HEK293 (cell line): ENCODE data around the gene RHEB.

Source experiments
- GLI4 ChIP-seq: fragments of 450-650 bp; formaldehyde crosslinking; IDR thresholded peaks from 2 replicates; pipeline ENCODE4 v1.5.1; 2016; ENCODE audit warnings: missing biosample characterization, missing genetic modification characterization
- SALL2 ChIP-seq: fragments of 450-650 bp; formaldehyde crosslinking; IDR thresholded peaks from 2 replicates; pipeline ENCODE4 v1.5.0; 2017; ENCODE audit warnings: missing biosample characterization, mild to moderate bottlenecking, missing genetic modification characterization, borderline replicate concordance
- TF ChIP-seq, protein P1 (sequence below): fragments of 450-650 bp; formaldehyde crosslinking; IDR thresholded peaks from 2 replicates; pipeline ENCODE4 v1.5.1; 2016; ENCODE audit warnings: missing biosample characterization, missing genetic modification characterization
- TF ChIP-seq, protein P2 (sequence below): fragments of 450-650 bp; formaldehyde crosslinking; conservative IDR thresholded peaks from 2 replicates; pipeline ENCODE4 v1.5.1; 2016; ENCODE audit warnings: low read depth, missing biosample characterization, missing genetic modification characterization

- TF ChIP-seq GLI4 (no peak), SALL2 (tag by site-specific recombination) (no peak)
- TF ChIP-seq, protein P1, sequence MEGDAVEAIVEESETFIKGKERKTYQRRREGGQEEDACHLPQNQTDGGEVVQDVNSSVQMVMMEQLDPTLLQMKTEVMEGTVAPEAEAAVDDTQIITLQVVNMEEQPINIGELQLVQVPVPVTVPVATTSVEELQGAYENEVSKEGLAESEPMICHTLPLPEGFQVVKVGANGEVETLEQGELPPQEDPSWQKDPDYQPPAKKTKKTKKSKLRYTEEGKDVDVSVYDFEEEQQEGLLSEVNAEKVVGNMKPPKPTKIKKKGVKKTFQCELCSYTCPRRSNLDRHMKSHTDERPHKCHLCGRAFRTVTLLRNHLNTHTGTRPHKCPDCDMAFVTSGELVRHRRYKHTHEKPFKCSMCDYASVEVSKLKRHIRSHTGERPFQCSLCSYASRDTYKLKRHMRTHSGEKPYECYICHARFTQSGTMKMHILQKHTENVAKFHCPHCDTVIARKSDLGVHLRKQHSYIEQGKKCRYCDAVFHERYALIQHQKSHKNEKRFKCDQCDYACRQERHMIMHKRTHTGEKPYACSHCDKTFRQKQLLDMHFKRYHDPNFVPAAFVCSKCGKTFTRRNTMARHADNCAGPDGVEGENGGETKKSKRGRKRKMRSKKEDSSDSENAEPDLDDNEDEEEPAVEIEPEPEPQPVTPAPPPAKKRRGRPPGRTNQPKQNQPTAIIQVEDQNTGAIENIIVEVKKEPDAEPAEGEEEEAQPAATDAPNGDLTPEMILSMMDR (tag by site-specific recombination) = no peak
- TF ChIP-seq, protein P2, sequence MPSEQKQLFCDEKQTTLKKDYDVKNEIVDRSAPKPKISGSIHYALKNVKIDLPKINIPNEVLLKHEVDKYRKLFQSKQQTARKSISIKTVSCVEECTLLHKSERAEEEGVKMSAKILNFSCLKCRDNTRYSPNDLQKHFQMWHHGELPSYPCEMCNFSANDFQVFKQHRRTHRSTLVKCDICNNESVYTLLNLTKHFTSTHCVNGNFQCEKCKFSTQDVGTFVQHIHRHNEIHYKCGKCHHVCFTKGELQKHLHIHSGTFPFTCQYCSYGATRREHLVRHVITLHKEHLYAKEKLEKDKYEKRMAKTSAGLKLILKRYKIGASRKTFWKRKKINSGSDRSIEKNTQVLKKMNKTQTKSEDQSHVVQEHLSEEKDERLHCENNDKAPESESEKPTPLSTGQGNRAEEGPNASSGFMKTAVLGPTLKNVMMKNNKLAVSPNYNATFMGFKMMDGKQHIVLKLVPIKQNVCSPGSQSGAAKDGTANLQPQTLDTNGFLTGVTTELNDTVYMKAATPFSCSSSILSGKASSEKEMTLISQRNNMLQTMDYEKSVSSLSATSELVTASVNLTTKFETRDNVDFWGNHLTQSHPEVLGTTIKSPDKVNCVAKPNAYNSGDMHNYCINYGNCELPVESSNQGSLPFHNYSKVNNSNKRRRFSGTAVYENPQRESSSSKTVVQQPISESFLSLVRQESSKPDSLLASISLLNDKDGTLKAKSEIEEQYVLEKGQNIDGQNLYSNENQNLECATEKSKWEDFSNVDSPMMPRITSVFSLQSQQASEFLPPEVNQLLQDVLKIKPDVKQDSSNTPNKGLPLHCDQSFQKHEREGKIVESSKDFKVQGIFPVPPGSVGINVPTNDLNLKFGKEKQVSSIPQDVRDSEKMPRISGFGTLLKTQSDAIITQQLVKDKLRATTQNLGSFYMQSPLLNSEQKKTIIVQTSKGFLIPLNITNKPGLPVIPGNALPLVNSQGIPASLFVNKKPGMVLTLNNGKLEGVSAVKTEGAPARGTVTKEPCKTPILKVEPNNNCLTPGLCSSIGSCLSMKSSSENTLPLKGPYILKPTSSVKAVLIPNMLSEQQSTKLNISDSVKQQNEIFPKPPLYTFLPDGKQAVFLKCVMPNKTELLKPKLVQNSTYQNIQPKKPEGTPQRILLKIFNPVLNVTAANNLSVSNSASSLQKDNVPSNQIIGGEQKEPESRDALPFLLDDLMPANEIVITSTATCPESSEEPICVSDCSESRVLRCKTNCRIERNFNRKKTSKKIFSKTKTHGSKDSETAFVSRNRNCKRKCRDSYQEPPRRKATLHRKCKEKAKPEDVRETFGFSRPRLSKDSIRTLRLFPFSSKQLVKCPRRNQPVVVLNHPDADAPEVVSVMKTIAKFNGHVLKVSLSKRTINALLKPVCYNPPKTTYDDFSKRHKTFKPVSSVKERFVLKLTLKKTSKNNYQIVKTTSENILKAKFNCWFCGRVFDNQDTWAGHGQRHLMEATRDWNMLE (tag by site-specific recombination) = no peak
Observed at GRCh38 chr7:151556592-151556991, 36.9 kb upstream of the RHEB start.
